H1 (cell line): ENCODE data around the gene BRSK2. TPM values are rescaled to one million over a fixed set of nuclear protein-coding genes. Genes with fewer than 3 reads are reported as not detected.

Source experiments
- CTCF ChIA-PET: fragments of 300-600 bp; sonication (Branson Sonifier 250); formaldehyde crosslinking; loops from one replicate; lab custom pipeline; 2021; ENCODE audit not compliant: partially characterized antibody; lab: Charles Lee
- POLR2A ChIA-PET: fragments of 300-600 bp; sonication (Branson Sonifier 250); formaldehyde crosslinking; loops from one replicate; lab custom pipeline; 2021; ENCODE audit warnings: inconsistent platforms; ENCODE audit not compliant: partially characterized antibody; lab: Charles Lee
- DNase-seq, 2 experiments: peaks; one replicate each; pipeline versions ENCODE4 v3.0.0 to v3.0.0-alpha.2; 2010 to 2022; ENCODE audit warnings: low spot score in 2 of 2, low read depth in 1 of 2, mixed read lengths in 1 of 2
- FAIRE-seq: peaks from 2 replicates; lab custom pipeline; 2011; peaks lifted over from hg19 to GRCh38; lab: Jason Lieb, UNC
- H2AFZ ChIP-seq: 2 replicates; pipeline ENCODE4 v1.8.1; 2012; ENCODE audit warnings: low read length, inconsistent platforms
- H2AK5ac ChIP-seq: 2 replicates; pipeline ENCODE4 v1.6.1; 2013; ENCODE audit warnings: low read depth, low read length
- H2BK120ac ChIP-seq: replicated peaks from 2 replicates; pipeline ENCODE3; 2013; ENCODE audit warnings: low read depth, low read length, inconsistent platforms
- H2BK12ac ChIP-seq: 2 replicates; pipeline ENCODE4 v1.6.1; 2013; ENCODE audit warnings: low read depth, low read length
- H2BK15ac ChIP-seq: 2 replicates; pipeline ENCODE4 v1.6.1; 2013; ENCODE audit warnings: low read length
- H2BK20ac ChIP-seq: 2 replicates; pipeline ENCODE4 v1.6.1; 2013; ENCODE audit warnings: low read length
- H2BK5ac ChIP-seq: 2 replicates; pipeline ENCODE4 v1.6.1; 2013; ENCODE audit warnings: low read depth, low read length
- H3K14ac ChIP-seq: 2 replicates; pipeline ENCODE4 v1.6.1; 2013; ENCODE audit warnings: inconsistent platforms; ENCODE audit not compliant: insufficient read length
- H3K18ac ChIP-seq: 2 replicates; pipeline ENCODE4 v1.6.1; 2013; ENCODE audit warnings: low read length; ENCODE audit errors: extremely low read depth
- H3K23ac ChIP-seq: 2 replicates; pipeline ENCODE4 v1.6.1; 2013; ENCODE audit warnings: inconsistent platforms; ENCODE audit not compliant: insufficient read length
- H3K23me2 ChIP-seq: 2 replicates; pipeline ENCODE4 v1.6.1; 2013; ENCODE audit warnings: low read depth, low read length
- H3K27ac ChIP-seq: 2 replicates; pipeline ENCODE4 v1.6.1; 2011; ENCODE audit warnings: low read depth, low read length, inconsistent platforms
- H3K27me3 ChIP-seq, 4 experiments: replicated peaks in 1 of 4; 1 replicate in 1 of 4; 2 replicates in 3 of 4; pipeline versions ENCODE4 v1.6.1 to v1.8.1; 2011 to 2013; ENCODE audit warnings: low read length in 3 of 4, mild to moderate bottlenecking in 3 of 4, inconsistent platforms in 2 of 4, mixed read lengths in 2 of 4, moderate library complexity in 1 of 4; ENCODE audit not compliant: control insufficient read depth in 3 of 4, insufficient read depth in 3 of 4; ENCODE audit errors: extremely low read depth in 1 of 4
- H3K36me3 ChIP-seq, 4 experiments: 2 replicates each; pipeline versions ENCODE4 v1.6.1 to v1.8.1; 2011 to 2013; ENCODE audit warnings: mild to moderate bottlenecking in 4 of 4, low read length in 3 of 4, moderate library complexity in 2 of 4, control low read depth in 1 of 4, inconsistent platforms in 1 of 4; ENCODE audit not compliant: insufficient read depth in 4 of 4, control insufficient read depth in 2 of 4
- H3K4ac ChIP-seq: replicated peaks from 2 replicates; pipeline ENCODE3; 2013; ENCODE audit warnings: low read length, low read depth, mixed read lengths, inconsistent platforms; ENCODE audit not compliant: insufficient read length
- H3K4me1 ChIP-seq, 4 experiments: replicated peaks in 1 of 4; 1 replicate in 1 of 4; 2 replicates in 3 of 4; pipeline versions ENCODE4 v1.6.1 to v1.8.1; 2011 to 2013; ENCODE audit warnings: low read length in 3 of 4, inconsistent platforms in 2 of 4, mixed read lengths in 1 of 4; ENCODE audit not compliant: insufficient read depth in 4 of 4, control insufficient read depth in 3 of 4
- H3K4me2 ChIP-seq, 2 experiments: 2 replicates each; pipeline versions ENCODE4 v1.6.1 to v1.8.1; 2011 to 2013; ENCODE audit warnings: low read depth in 2 of 2, low read length in 2 of 2, control low read depth in 1 of 2, inconsistent platforms in 1 of 2, mild to moderate bottlenecking in 1 of 2; ENCODE audit not compliant: insufficient read depth in 1 of 2
- H3K4me3 ChIP-seq, 4 experiments: fragments of 200-600, 300-600 bp in 1 of 4; sonication (generic), shearing (Covaris generic), sonication (Bioruptor Twin) in 1 of 4; 2 replicates each; pipeline versions ENCODE4 v1.5.1 to v1.8.1; 2011 to 2016; ENCODE audit warnings: low read length in 4 of 4, low read depth in 3 of 4, control low read depth in 2 of 4, inconsistent platforms in 2 of 4, mild to moderate bottlenecking in 2 of 4, mixed read lengths in 1 of 4, moderate library complexity in 1 of 4; ENCODE audit not compliant: insufficient read depth in 2 of 4; ENCODE audit errors: extremely low read depth in 1 of 4
- H3K56ac ChIP-seq: replicated peaks from 2 replicates; pipeline ENCODE3; 2013; ENCODE audit warnings: low read depth, mild to moderate bottlenecking, mixed read lengths, low read length, inconsistent platforms; ENCODE audit not compliant: insufficient read length
- H3K79me1 ChIP-seq: 2 replicates; pipeline ENCODE4 v1.6.1; 2013; ENCODE audit warnings: low read depth, low read length, control low read depth
- H3K79me2 ChIP-seq, 2 experiments: 2 replicates each; pipeline versions ENCODE4 v1.6.1 to v1.8.1; 2012 to 2013; ENCODE audit warnings: low read length in 2 of 2, mild to moderate bottlenecking in 2 of 2, inconsistent platforms in 1 of 2; ENCODE audit not compliant: insufficient read depth in 2 of 2, control insufficient read depth in 1 of 2
- H3K9ac ChIP-seq, 4 experiments: replicated peaks in 1 of 4; 1 replicate in 1 of 4; 2 replicates in 3 of 4; pipeline versions ENCODE4 v1.6.1 to v1.8.1; 2011 to 2013; ENCODE audit warnings: low read depth in 3 of 4, low read length in 3 of 4, control low read depth in 2 of 4, mild to moderate bottlenecking in 2 of 4, moderate library complexity in 2 of 4, inconsistent platforms in 1 of 4; ENCODE audit errors: extremely low read depth in 1 of 4
- H3K9me3 ChIP-seq, 2 experiments: 2 replicates each; pipeline versions ENCODE4 v1.6.1 to v1.8.1; 2012 to 2013; ENCODE audit warnings: mild to moderate bottlenecking in 2 of 2, moderate library complexity in 2 of 2, control low read depth in 1 of 2, inconsistent platforms in 1 of 2, low read depth in 1 of 2, low read length in 1 of 2, mixed read lengths in 1 of 2; ENCODE audit not compliant: insufficient read depth in 2 of 2
- H4K20me1 ChIP-seq, 2 experiments: replicated peaks in 1 of 2; 2 replicates each; pipeline versions ENCODE3 to v1.8.1; 2011 to 2013; ENCODE audit warnings: inconsistent platforms in 2 of 2, low read length in 2 of 2, mild to moderate bottlenecking in 1 of 2; ENCODE audit not compliant: insufficient read depth in 2 of 2, control insufficient read depth in 1 of 2
- H4K5ac ChIP-seq: 2 replicates; pipeline ENCODE4 v1.6.1; 2013; ENCODE audit warnings: low read length, low read depth, mixed read lengths, inconsistent platforms; ENCODE audit not compliant: insufficient read length
- H4K8ac ChIP-seq: 2 replicates; pipeline ENCODE4 v1.8.0; 2013; ENCODE audit warnings: mild to moderate bottlenecking, moderate library complexity, low read length, inconsistent platforms; ENCODE audit not compliant: insufficient read depth; ENCODE audit errors: extremely low read depth
- H4K91ac ChIP-seq: replicated peaks from 2 replicates; pipeline ENCODE3; 2013; ENCODE audit warnings: low read length, mixed read lengths, inconsistent platforms; ENCODE audit not compliant: insufficient read length
- ATF3 ChIP-seq: IDR thresholded peaks from 2 replicates; pipeline ENCODE4 v1.6.1; 2011; ENCODE audit warnings: low read depth, mild to moderate bottlenecking, low read length; ENCODE audit not compliant: insufficient read depth
- CBX8 ChIP-seq: fragments of 300-800, 300-1000 bp; sonication (generic); IDR thresholded peaks from 2 replicates; pipeline ENCODE4 v1.7.1; 2016; ENCODE audit warnings: low read depth, low read length, borderline replicate concordance
- E2F6 ChIP-seq: IDR thresholded peaks from 2 replicates; pipeline ENCODE4 v1.6.1; 2012; ENCODE audit warnings: inconsistent platforms
- POU5F1 ChIP-seq: IDR thresholded peaks from 2 replicates; pipeline ENCODE4 v1.6.1; 2011; ENCODE audit warnings: low read depth, mild to moderate bottlenecking, low read length, moderate library complexity
- RNF2 ChIP-seq: fragments of 200-900, 300-1000 bp; sonication (generic); IDR thresholded peaks from 2 replicates; pipeline ENCODE4 v1.7.1; 2016; ENCODE audit warnings: borderline replicate concordance, low read depth, mild to moderate bottlenecking, antibody characterized with exemption, low read length; ENCODE audit not compliant: poor library complexity, severe bottlenecking; ENCODE audit errors: missing control alignments
- SIX5 ChIP-seq: IDR thresholded peaks from 2 replicates; pipeline ENCODE4 v1.6.1; 2011; ENCODE audit warnings: mild to moderate bottlenecking, low read depth, low read length
- SP4 ChIP-seq: IDR thresholded peaks from 2 replicates; pipeline ENCODE4 v1.6.1; 2012; ENCODE audit warnings: low read length, inconsistent platforms
- TBP ChIP-seq: IDR thresholded peaks from 2 replicates; pipeline ENCODE4 v1.6.1; 2011; ENCODE audit warnings: low read depth, low read length, improper control_type of control experiment
- WGBS, 2 experiments: shearing (Covaris generic) in 1 of 2; methylation state at CpG; one replicate each; pipeline versions ENCODE4 v1.1.6 to v1.1.7; 2013 to 2015; ENCODE audit warnings: low lambda C conversion rate in 2 of 2, mixed read lengths in 2 of 2, inconsistent platforms in 1 of 2, low coverage in 1 of 2, missing lambda C conversion rate in 1 of 2; ENCODE audit not compliant: insufficient replicate concordance in 2 of 2, insufficient coverage in 1 of 2, insufficient read length in 1 of 2; ENCODE audit errors: extremely low coverage in 1 of 2, missing lambda C conversion rate in 1 of 2; 5-methylcytosine and 5-hydroxymethylcytosine counted together
- polyA plus RNA-seq, 7 experiments: library from polyadenylated mRNA; depleted of rRNA in 3 of 7; stranded (reverse) in 5 of 7; unstranded in 2 of 7; fragments of >200 nt in 5 of 7; fragments of 200-250 nt in 2 of 7; gene quantifications; 1 replicate in 5 of 7; 2 replicates in 1 of 7; 4 replicates in 1 of 7; pipeline versions ENCODE4 v1.2.1 to v1.2.3, GENCODE V29; 2011 to 2013; ENCODE audit warnings: missing spikeins in 2 of 7, mixed read lengths in 2 of 7
- total RNA-seq: library from RNA; stranded (reverse); fragmentation: NEBNext Ultra II Directional; extraction: Animal tissue kit (Norgen Biotek cat#: 25700); gene quantifications from 2 replicates; pipeline ENCODE4 v1.2.1, GENCODE V29; 2021
- TF ChIP-seq, protein P1 (sequence below): IDR thresholded peaks from 2 replicates; pipeline ENCODE4 v1.6.1; 2011; ENCODE audit warnings: low read length, improper control_type of control experiment
- TF ChIP-seq, protein P2 (sequence below): IDR thresholded peaks from 2 replicates; pipeline ENCODE4 v1.6.1; 2012; ENCODE audit warnings: inconsistent platforms

BRSK2 gene
- total and polyA plus RNA-seq, 2 of the 8 experiments (the other 6 are each of a cell fraction or from before 2014, with no cell fraction given), result 17.3 to 27.1 TPM

DNA sequence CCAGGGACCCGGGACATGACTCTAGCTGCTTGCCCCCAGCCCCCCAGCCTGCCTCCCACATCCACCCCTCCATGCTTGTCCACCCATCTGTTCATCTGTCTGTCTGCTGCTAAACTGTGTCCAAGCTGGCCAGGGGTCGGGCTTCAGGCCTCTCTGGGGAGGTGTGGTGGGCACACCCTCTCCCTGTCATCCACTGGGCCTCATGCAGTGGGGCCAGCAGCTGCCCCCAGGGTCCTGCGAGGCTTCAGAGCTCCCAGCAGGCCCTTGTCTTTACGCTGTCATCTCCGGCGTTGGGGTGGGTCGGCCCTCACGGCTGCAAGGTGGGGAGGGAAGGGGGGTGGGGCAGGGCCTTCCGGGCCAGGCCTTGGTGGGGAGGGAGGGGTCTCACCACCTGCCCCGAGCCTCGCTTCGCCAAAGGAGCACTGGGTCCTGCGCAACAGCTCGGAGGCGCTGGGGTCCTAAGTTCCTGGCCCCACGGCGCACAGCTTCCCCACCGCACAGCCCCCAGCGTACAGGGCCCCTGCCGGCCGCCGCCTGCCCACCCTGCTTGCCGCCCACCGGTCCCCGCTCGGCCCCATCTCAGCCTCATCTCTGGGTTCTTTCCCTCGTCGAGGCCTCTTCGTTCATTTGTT, 70.1 kb downstream of the BRSK2 start:
- no peak overlapping the region for H3K56ac ChIP-seq
- H3K27ac ChIP-seq, result no peak overlapping the region
- no peaks in the 10 kb centered on the region; the same call in 1 of the 2 replicates for H3K79me1 ChIP-seq
- H3K36me3 ChIP-seq, result peaks cover 0 to 13% (median 3%) of the 10 kb centered on the region in 4 experiments; a peak in 2 of 8 replicates
- 94% methylated on average over 13 of the region's 29 CpGs; no CpG with 5 or more reads in 1 of the 2 experiments for WGBS, 2 experiments
- H2BK120ac ChIP-seq, result no peak overlapping the region
- no peak overlapping the region for H3K18ac ChIP-seq
- H3K9ac ChIP-seq, result no peak overlapping the region
- H2BK15ac ChIP-seq, result no peak overlapping the region
- DNase-seq (no peak), FAIRE-seq (no peak)
- no peak overlapping the region for H4K8ac ChIP-seq
- H3K23me2 ChIP-seq, result no peaks in the 10 kb centered on the region
- H4K5ac ChIP-seq, result no peak overlapping the region
- no peak overlapping the region for H2BK12ac ChIP-seq
- H2AK5ac ChIP-seq, result no peak overlapping the region
- H2AFZ ChIP-seq, result no peak overlapping the region
- H3K4ac ChIP-seq, result no peak overlapping the region
- H3K79me2 ChIP-seq, result no peaks in the 10 kb centered on the region
- peaks cover 0 to 6% (median 2%) of the 10 kb centered on the region in 4 experiments; a peak in 2 of 7 replicates for H3K4me1 ChIP-seq
- H3K27me3 ChIP-seq, result no peaks in the 10 kb centered on the region
- H3K9me3 ChIP-seq, result peaks cover 0 to 6% of the 10 kb centered on the region in 2 experiments; a peak in 1 of 4 replicates
- H3K4me3 ChIP-seq, result no peak overlapping the region
- no peak overlapping the region for H2BK20ac ChIP-seq
- H3K4me2 ChIP-seq, result no peak overlapping the region
- ChIA-PET CTCF (interaction anchor here (0.8 to 1.1 kb wide), 2 partner anchors 20 to 46 kb away, joined by 3 to 4 read pairs; no protein-coding TSS in a partner anchor), POLR2A (interaction anchor here (0.8 kb wide), 1 partner anchor 9 kb away, joined by 3 read pairs; no protein-coding TSS in a partner anchor)
- H2BK5ac ChIP-seq, result no peak overlapping the region
- no peak overlapping the region for H4K91ac ChIP-seq
- no peak overlapping the region for H3K23ac ChIP-seq
- H3K14ac ChIP-seq, result no peak overlapping the region
- H4K20me1 ChIP-seq, result peaks cover 0 to 8% of the 10 kb centered on the region in 2 experiments
- TF ChIP-seq, protein P1, sequence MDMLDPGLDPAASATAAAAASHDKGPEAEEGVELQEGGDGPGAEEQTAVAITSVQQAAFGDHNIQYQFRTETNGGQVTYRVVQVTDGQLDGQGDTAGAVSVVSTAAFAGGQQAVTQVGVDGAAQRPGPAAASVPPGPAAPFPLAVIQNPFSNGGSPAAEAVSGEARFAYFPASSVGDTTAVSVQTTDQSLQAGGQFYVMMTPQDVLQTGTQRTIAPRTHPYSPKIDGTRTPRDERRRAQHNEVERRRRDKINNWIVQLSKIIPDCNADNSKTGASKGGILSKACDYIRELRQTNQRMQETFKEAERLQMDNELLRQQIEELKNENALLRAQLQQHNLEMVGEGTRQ, result no peak
- TF ChIP-seq SP4, result no peak
- no peak for TF ChIP-seq POU5F1
- TF ChIP-seq E2F6, result no peak
- TF ChIP-seq, protein P2, sequence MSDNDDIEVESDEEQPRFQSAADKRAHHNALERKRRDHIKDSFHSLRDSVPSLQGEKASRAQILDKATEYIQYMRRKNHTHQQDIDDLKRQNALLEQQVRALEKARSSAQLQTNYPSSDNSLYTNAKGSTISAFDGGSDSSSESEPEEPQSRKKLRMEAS, result no peak
- no peak for TF ChIP-seq ATF3
- TF ChIP-seq SIX5, result no peak
- no peak for TF ChIP-seq CBX8
- no peak for TF ChIP-seq RNF2
- no peak for TF ChIP-seq TBP
